NK-92 treated with Interleukin-12 subunit alpha and Interleukin-12 subunit beta, amount 100 ng/mL, for 24 hours (cell line): ENCODE results near the gene KLHL22.
A peak's percentile ranks its signal among the peaks of the same experiment; 100 is the strongest.
"Not testable (repeated sequence)": the region's sequence is repeated elsewhere in the genome, so short reads cannot be mapped to it uniquely, and the experiment has no call there.

Experiments
- DNase-seq: peaks from one replicate; lab custom pipeline; 2025; lab: John Stamatoyannopoulos, UW

The KLHL22 gene

GRCh38 chr22:20421507-20421874 is 74.1 kb downstream of the KLHL22 start:
- no peak for DNase-seq

- DNase-seq: no peak
Measured at GRCh38 chr22:20420157-20420842, 75.3 kb downstream of the KLHL22 start.

DNA sequence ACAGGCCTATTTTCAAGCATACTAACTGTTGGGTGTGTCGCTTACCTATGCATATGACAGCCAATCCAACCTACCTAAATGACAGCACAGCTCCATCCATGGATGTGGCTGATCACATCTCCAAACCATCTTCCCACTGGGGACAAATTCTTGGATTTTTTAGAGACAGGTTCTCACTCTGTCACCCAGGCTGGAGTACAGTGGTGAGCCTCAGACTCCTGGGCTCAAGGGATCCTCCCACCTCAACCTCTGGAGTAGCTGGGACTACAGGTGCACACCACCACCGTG is 76.0 kb downstream of the KLHL22 start:
- DNase-seq: no peak

DNA sequence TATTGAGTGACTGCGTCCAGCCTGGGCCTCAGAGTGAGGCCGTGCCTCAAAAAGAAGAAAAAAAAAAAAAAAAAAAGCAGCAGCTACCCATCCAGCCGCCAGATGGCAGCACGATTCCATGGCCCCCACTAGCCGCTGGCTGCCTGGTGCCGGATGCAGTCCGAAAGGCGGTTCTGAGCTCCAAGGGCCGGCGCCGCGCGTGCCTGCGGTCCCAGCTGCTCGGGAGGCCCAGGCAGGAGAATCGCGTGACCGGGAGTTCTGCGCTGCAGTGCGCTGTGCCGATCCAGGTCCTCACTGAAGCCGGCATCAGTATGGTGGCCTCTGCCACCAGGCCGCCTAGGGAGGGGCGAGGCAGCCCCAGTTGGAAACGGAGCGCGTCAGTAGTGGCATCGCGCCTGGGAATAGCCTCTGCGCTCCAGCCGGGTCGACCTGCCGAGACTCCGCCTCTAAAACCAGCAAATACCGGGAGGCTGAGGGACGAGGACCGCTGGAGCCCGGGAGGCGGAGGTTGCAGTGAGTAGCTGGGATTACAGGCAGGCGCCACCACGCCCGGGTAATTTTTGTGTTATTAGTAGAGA is 77.3 kb downstream of the KLHL22 start:
- DNase-seq: peak; percentile 41

DNA sequence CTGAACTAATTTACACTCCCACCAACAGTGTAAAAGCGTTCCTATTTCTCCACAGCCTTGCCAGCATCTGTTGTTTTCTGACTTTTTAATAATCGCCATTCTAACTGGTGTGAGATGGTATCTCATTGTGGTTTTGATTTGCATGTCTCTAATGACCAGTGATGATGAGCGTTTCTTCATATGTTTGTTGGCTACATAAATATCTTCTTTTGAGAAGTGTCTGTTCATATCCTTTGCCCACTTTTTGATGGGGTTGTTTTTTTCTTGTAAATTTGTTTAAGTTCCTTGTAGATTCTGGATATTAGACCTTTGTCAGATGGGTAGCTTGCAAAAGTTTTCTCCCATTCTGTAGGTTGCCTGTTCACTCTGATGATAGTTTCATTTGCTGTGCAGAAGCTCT is 79.9 kb downstream of the KLHL22 start:
- not testable (repeated sequence) for DNase-seq

- not testable (repeated sequence) for DNase-seq
Measured at GRCh38 chr22:20415241-20415640, 80.4 kb downstream of the KLHL22 start.

DNA sequence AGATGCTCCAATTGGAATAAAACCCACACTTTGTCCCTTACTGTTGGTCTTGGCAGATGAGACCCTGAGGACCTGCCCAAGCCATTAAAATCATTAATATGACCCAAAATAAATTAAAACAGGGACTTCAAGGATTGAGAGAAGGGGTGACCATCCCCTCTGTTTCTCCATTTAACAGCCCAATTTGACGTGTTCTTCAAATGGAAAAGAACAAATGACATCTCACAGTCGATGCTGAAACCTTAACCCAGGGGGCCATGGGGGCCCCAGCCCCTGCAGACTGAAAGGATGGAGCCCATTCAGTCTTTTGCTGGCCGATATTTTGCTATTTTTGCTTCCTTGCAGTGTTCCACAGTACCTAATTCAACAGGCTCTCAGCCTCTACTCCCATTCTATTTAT is 81.1 kb downstream of the KLHL22 start:
- DNase-seq: no peak

DNA sequence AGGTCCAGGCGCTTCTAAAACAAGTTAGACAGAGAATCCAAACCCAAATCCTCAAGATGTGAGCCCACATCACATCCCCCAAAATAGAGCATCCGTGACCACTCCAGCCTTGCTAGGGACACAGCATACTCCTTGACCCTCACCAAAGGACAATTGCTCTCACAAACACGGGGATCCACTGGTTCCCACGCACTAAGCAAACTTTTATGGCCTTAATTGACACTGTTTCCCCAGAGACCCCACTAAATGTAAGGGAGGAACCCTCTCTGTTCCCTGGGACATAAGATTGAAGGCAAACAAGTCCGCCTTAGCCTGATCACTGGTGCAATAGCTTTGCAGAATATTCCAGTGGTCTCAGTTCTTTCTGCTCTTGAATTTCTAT is 81.5 kb downstream of the KLHL22 start:
- no peak for DNase-seq

- no peak for DNase-seq
Measured at GRCh38 chr22:20413217-20414058, 82.2 kb downstream of the KLHL22 start.

- no peak for DNase-seq
Measured at GRCh38 chr22:20412474-20413216, 83.0 kb downstream of the KLHL22 start.

GRCh38 chr22:20409385-20409784 is 86.2 kb downstream of the KLHL22 start:
- DNase-seq: not testable (repeated sequence)

GRCh38 chr22:20408891-20409290 is 86.7 kb downstream of the KLHL22 start:
- DNase-seq: no peak

DNA sequence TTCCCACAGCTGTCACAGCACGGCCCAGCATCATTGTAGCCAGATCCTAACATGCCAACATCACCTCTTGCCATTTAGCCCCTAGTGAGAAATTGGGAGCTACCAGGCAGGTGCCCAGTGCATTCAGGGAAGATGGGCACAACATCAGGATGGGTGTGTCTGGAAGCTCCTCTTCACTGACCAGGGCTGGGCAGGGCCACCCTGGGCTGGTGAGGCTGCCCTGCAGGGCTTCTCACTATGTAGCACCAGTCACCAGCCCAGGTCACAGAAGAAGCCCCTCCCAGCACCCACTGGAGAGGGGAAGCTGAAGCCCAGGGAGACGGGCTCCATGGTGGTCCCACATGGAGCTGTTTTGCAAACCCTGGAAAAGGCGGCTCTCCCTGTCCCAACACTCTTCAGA is 87.8 kb downstream of the KLHL22 start:
- no peak for DNase-seq

DNA sequence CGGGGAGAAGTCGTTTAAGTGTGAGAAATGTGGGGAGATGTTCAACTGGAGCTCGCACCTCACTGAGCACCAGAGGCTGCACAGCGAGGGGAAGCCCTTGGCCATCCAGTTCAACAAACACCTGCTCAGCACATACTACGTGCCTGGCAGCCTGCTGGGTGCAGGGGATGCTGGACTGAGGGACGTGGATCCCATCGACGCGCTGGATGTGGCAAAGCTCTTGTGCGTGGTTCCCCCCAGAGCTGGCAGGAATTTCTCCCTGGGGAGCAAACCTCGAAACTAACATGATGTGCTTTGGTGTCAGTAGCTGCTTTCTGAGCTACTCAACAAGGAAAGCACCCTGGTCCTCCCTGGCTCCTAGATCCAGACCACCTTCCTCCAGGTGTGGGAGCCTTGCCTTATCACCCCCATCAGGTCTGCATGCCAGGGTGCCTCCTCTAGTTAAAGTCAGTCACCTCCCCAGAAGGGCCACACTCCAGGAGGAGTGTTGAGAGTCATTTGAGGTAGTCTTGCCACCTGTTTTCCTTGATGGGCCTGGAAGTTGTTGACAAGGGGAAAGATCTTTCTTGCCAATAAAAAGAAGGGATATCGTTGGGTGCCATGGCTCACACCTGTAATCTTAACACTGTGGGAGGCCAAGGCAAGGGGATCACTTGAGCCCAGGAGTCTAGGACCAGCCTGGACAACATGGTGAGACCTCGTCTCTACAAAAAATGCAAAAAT is 88.7 kb downstream of the KLHL22 start:
- no peak for DNase-seq

GRCh38 chr22:20405931-20406685 is 89.5 kb downstream of the KLHL22 start:
- no peak for DNase-seq

GRCh38 chr22:20405291-20405930 is 90.2 kb downstream of the KLHL22 start:
- no peak for DNase-seq

DNA sequence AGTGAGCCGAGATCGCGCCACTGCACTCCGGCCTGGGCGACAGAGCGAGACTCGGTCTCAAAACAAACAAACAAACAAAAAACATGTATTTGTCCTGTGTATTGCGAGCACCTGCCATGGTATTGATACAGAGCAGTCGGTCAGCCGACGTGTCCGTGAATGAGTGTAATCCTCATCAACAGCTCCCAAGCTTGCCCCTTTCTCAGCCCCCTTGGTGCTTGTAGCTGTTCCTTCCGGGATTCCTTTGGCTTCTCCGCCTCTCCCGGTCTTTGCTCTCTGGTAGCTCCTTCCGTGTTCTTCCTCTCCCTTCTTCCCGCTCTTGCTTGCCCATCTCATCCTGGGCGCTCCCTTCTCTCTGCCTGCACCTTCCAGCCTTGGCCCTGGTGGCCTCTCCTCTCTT is 90.7 kb downstream of the KLHL22 start:
- no peak for DNase-seq

DNA sequence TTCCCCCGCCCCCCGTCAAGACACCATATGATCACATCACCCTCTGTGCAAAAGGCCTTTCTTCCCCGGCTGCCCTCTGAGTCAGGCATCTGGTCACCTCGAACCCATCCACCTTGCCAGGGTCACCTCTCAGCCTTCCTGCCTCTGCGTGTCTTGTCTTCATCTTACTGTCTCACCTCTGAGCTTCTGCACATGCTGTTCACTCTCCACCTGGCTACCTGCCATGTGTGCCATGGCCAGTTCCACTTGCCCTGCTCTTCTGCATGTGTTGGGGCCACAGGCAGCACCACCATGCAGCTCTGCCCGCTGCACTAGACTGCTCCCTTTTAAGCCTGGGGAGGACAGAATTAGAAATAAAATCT is 91.8 kb downstream of the KLHL22 start:
- no peak for DNase-seq

DNA sequence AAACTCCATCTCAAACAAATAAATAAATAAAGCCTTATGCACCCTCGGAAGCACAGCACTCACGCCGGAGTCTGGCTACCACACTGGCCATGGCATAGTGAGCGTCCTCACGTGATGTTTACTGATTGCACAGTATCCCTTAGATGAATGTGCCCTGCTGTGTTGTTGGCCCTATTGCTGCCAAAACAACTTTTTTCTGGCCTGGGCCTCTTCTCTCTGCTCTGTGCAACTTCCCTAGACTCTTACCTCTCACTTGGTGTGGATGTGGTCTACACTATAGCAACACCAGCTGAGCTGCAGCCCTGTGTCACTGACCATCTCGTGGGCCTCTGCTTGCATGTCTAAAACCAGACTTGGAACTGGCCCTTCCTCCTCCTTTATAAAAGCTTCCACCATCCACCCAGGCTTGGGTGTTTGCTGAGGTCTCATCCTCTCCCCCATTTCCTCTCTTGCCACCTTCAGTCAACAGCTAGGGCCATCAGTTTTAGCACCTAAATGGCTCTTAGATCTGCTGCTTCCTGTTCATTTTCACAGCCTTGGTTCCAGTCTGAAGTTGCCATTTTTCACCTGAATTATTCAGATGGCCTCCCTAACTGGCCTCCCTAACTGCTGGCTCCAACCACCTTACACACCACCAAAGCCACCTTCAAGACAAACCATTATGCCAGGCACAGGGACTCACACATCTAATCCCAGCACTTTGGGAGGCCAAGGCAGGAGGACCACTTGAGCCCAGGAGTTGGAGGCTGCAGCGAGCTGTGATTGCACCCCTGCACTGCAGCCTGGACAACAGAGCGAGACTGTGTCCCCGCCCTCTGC is 92.4 kb downstream of the KLHL22 start:
- peak; percentile 12 for DNase-seq
